Activated B cell treated with CpG ODN at 0.5 μM for 24 hours (primary cell): ENCODE data around the gene MICALL1. TPM values are rescaled to one million over a fixed set of nuclear protein-coding genes. Genes with fewer than 3 reads are reported as not detected.
A peak's percentile ranks its signal among the peaks of the same experiment; 100 is the strongest.
"Not testable (repeated sequence)": the region's sequence is repeated elsewhere in the genome, so short reads cannot be mapped to it uniquely, and the experiment has no call there.

Experiments used
- ATAC-seq: fragments of 200-7000 bp; cut with Tn5 transposase; one replicate; pipeline ENCODE4 v1.10.0; 2021; ENCODE audit warnings: low read depth, mild to moderate bottlenecking, moderate library complexity
- CTCF ChIA-PET: fragments of 350-600 bp; sonication (Branson Sonifier 250); formaldehyde crosslinking; loops from one replicate; lab custom pipeline; 2021; ENCODE audit warnings: antibody characterized with exemption; lab: Charles Lee
- POLR2A ChIA-PET: fragments of 350-600 bp; sonication (Branson Sonifier 250); formaldehyde crosslinking; loops from one replicate; lab custom pipeline; 2021; ENCODE audit warnings: antibody characterized with exemption; lab: Charles Lee
- DNase-seq: peaks from one replicate; pipeline ENCODE4 v3.0.0; 2022
- H3K27ac Mint-ChIP-seq: one replicate; pipeline ENCODE4 v1.8.0; 2020; ENCODE audit warnings: mixed read lengths
- H3K27me3 Mint-ChIP-seq: one replicate; pipeline ENCODE4 v1.8.0; 2021; ENCODE audit warnings: mixed read lengths
- H3K36me3 Mint-ChIP-seq: one replicate; pipeline ENCODE4 v1.8.0; 2021; ENCODE audit warnings: low read depth, mixed read lengths
- H3K4me1 Mint-ChIP-seq: one replicate; pipeline ENCODE4 v1.8.0; 2021; ENCODE audit warnings: mixed read lengths
- H3K4me3 Mint-ChIP-seq: one replicate; pipeline ENCODE4 v1.8.0; 2020; ENCODE audit warnings: mild to moderate bottlenecking, mixed read lengths
- H3K9me3 Mint-ChIP-seq: one replicate; pipeline ENCODE4 v1.8.0; 2020; ENCODE audit warnings: mixed read lengths
- CTCF ChIP-seq: fragments of 200-600 bp; IDR thresholded peaks from one replicate; pipeline ENCODE4 v1.8.0; 2022; ENCODE audit warnings: antibody characterized with exemption, mild to moderate bottlenecking
- intact Hi-C: fragments of 100-400 bp; cut with micrococcal nuclease; formaldehyde crosslinking; loops from one replicate; pipeline ENCODE4 v1.15.1; 2024
- total RNA-seq: library from RNA; stranded (reverse); gene quantifications from 2 replicates; pipeline ENCODE4 v1.2.3, GENCODE V29; 2022

MICALL1 gene
- total RNA-seq, 1 donor from 2014 or later: 27.6 TPM

GRCh38 chr22:37943136-37943824, 37.2 kb downstream of the MICALL1 start:
- H3K27ac Mint-ChIP-seq: no peak overlapping the region
- H3K4me3 Mint-ChIP-seq: no peak overlapping the region
- H3K4me1 Mint-ChIP-seq: no peaks in the 10 kb centered on the region
- CTCF ChIA-PET: no interaction called here
- no peaks in the 10 kb centered on the region for H3K27me3 Mint-ChIP-seq
- DNase-seq (no peak), ATAC-seq (no peak)
- intact Hi-C loops: no loop called here
- H3K9me3 Mint-ChIP-seq: no peaks in the 10 kb centered on the region
- POLR2A ChIA-PET: no interaction called here
- H3K36me3 Mint-ChIP-seq: peaks cover 18% of the 10 kb centered on the region
- no peak for TF ChIP-seq CTCF

GRCh38 chr22:37943825-37944198, 37.7 kb downstream of the MICALL1 start:
- ATAC-seq: no peak
- CTCF ChIA-PET: no interaction called here

GRCh38 chr22:37944423-37944822, 38.3 kb downstream of the MICALL1 start:
- H3K27me3 Mint-ChIP-seq, H3K9me3 Mint-ChIP-seq, H3K4me1 Mint-ChIP-seq, POLR2A ChIA-PET, DNase-seq, CTCF ChIA-PET, ATAC-seq, H3K4me3 Mint-ChIP-seq, intact Hi-C loops, H3K27ac Mint-ChIP-seq: not testable (repeated sequence)
- peaks cover 18% of the 10 kb centered on the region for H3K36me3 Mint-ChIP-seq

More at GRCh38 chr22:37943825-37944198, 37.7 kb downstream of the MICALL1 start:
- Mint-ChIP-seq H3K27ac (no peak overlapping the region), H3K27me3 (no peaks in the 10 kb centered on the region), H3K9me3 (no peaks in the 10 kb centered on the region), H3K36me3 (peaks cover 18% of the 10 kb centered on the region), H3K4me3 (no peak overlapping the region), H3K4me1 (no peaks in the 10 kb centered on the region)
- POLR2A ChIA-PET: no interaction called here
- intact Hi-C loops: no loop called here
- no peak for TF ChIP-seq CTCF
- no peak for DNase-seq

- H3K4me3 Mint-ChIP-seq, H3K36me3 Mint-ChIP-seq, ATAC-seq, POLR2A ChIA-PET, DNase-seq, H3K27ac Mint-ChIP-seq, CTCF ChIA-PET, H3K27me3 Mint-ChIP-seq, H3K9me3 Mint-ChIP-seq, H3K4me1 Mint-ChIP-seq, intact Hi-C loops: not testable (repeated sequence)
Observed at GRCh38 chr22:37947142-37947795, 41.2 kb downstream of the MICALL1 start.

- intact Hi-C loops: loop anchor here (5.0 kb wide), 1 partner anchor 344 kb away; the partner anchor contains the start of gene GGA1
- no peak overlapping the region for H3K27ac Mint-ChIP-seq
Observed at GRCh38 chr22:37951305-37951704, 45.2 kb downstream of the MICALL1 start.

GRCh38 chr22:37952629-37953028, 46.5 kb downstream of the MICALL1 start:
- DNase-seq, ATAC-seq, POLR2A ChIA-PET, H3K27ac Mint-ChIP-seq, H3K9me3 Mint-ChIP-seq: not testable (repeated sequence)
- peaks cover 14% of the 10 kb centered on the region for H3K27me3 Mint-ChIP-seq
- intact Hi-C loops: loop anchor here (1.0 to 5.0 kb wide), 4 partner anchors 18 to 345 kb away; partner anchors contain the start of genes ANKRD54, EIF3L and GGA1
- CTCF ChIA-PET: interaction anchor here (1.3 kb wide), 1 partner anchor 21 kb away, joined by 3 read pairs; no protein-coding TSS in a partner anchor
- peaks cover 20% of the 10 kb centered on the region for H3K36me3 Mint-ChIP-seq
- H3K4me1 Mint-ChIP-seq: peaks cover 30% of the 10 kb centered on the region
- H3K4me3 Mint-ChIP-seq: peak overlapping the region; percentile 100

More at GRCh38 chr22:37951305-37951704, 45.2 kb downstream of the MICALL1 start:
- Mint-ChIP-seq H3K36me3 (peaks cover 8% of the 10 kb centered on the region), H3K9me3 (no peaks in the 10 kb centered on the region), H3K4me3 (no peak overlapping the region), H3K4me1 (peaks cover 26% of the 10 kb centered on the region), H3K27me3 (peaks cover 14% of the 10 kb centered on the region)
- no peak for ATAC-seq
- no peak for DNase-seq
- TF ChIP-seq CTCF: no peak
- ChIA-PET CTCF (interaction anchor here (1.3 kb wide), 1 partner anchor 20 kb away, joined by 3 read pairs; no protein-coding TSS in a partner anchor), POLR2A (interaction anchor here (0.5 kb wide), 1 partner anchor 318 kb away, joined by 3 read pairs; no protein-coding TSS in a partner anchor)
